OCI-LY3 (cell line): ENCODE measurements around the gene TAS2R50.

ENCODE experiments used
- CTCF ChIP-seq: fragments of 200-600, 300-600 bp; sonication (generic); IDR thresholded peaks from 2 replicates; pipeline ENCODE4 v1.5.1; 2014; ENCODE audit warnings: antibody characterized with exemption, low read length, low read depth
- EZH2phosphoT487 ChIP-seq: fragments of 200-600 bp; shearing (Covaris generic); IDR thresholded peaks from 2 replicates; pipeline ENCODE4 v1.6.1; 2018; ENCODE audit warnings: antibody characterized with exemption, mixed run types, low read depth

- TF ChIP-seq CTCF = no peak
- TF ChIP-seq EZH2phosphoT487 = no peak
Observed at GRCh38 chr12:11022520-11022919, 35.8 kb upstream of the TAS2R50 start, which contains the start of gene TAS2R19.
